Testis (tissue), 3 donors: ENCODE measurements around the gene INPP5K. TPM values are rescaled to one million over a fixed set of nuclear protein-coding genes. Genes with fewer than 3 reads are reported as not detected.

Source experiments
- DNase-seq: peaks from one replicate; pipeline ENCODE4 v3.0.0-alpha.2; 2019
- H3K27ac ChIP-seq, 2 donors: fragments of 200-600 bp; sonication (generic); one replicate each; pipeline ENCODE4 v1.5.1; 2019
- H3K27me3 ChIP-seq: fragments of 200-600 bp; sonication (generic); one replicate; pipeline ENCODE4 v1.5.1; 2019
- H3K36me3 ChIP-seq: fragments of 200-600 bp; sonication (generic); one replicate; pipeline ENCODE4 v1.5.1; 2017; ENCODE audit warnings: low read depth; ENCODE audit errors: missing control alignments
- H3K4me1 ChIP-seq: fragments of 200-600 bp; sonication (generic); one replicate; pipeline ENCODE4 v1.5.1; 2019
- H3K4me3 ChIP-seq, 2 donors: fragments of 200-600 bp; sonication (generic); one replicate each; pipeline ENCODE4 v1.5.1; 2017 to 2019
- H3K9me3 ChIP-seq: fragments of 200-600 bp; sonication (generic); one replicate; pipeline ENCODE4 v1.5.1; 2017
- POLR2A ChIP-seq: fragments of 450-650 bp; IDR thresholded peaks from one replicate; pipeline ENCODE4 v1.6.1; 2017; ENCODE audit warnings: antibody characterized with exemption, mild to moderate bottlenecking, moderate library complexity
- WGBS, 2 donors: methylation state at CpG; one replicate each; pipeline ENCODE4 v1.1.5; 2018; 5-methylcytosine and 5-hydroxymethylcytosine counted together
- intact Hi-C: fragments of 100-400 bp; cut with DNase I; formaldehyde crosslinking; loops from one replicate; pipeline ENCODE4 v1.15.1; 2023; ENCODE audit warnings: low total_unique reads
- polyA plus RNA-seq: library from polyadenylated mRNA; stranded (reverse); fragments of 350-450 nt; fragmentation: Illumina TruSeq; extraction: RNeasy Lipid Tissue Mini Kit (QIAGEN cat#74804); gene quantifications from one replicate; pipeline ENCODE4 v1.2.3, GENCODE V29; 2014; ENCODE audit warnings: low read depth, low replicate concordance; ENCODE audit not compliant: insufficient read depth
- total RNA-seq, 2 donors: library from RNA; depleted of rRNA; stranded (reverse); fragments of >200 nt; gene quantifications; one replicate each; pipeline ENCODE4 v1.2.3, GENCODE V29; 2016
- TF ChIP-seq, protein P1 (sequence below), 3 experiments: fragments of 450-650 bp in 2 of 3; fragments of 200-600 bp in 1 of 3; sonication (generic) in 1 of 3; IDR thresholded peaks; one replicate each; pipeline ENCODE4 v1.5.1; 2016 to 2019; ENCODE audit warnings: antibody characterized with exemption in 3 of 3, mild to moderate bottlenecking in 2 of 3, moderate library complexity in 1 of 3

Gene INPP5K
- total and polyA plus RNA-seq, 3 donors from 2014 or later: 81.2 to 87.8 (median 83.4) TPM

DNA sequence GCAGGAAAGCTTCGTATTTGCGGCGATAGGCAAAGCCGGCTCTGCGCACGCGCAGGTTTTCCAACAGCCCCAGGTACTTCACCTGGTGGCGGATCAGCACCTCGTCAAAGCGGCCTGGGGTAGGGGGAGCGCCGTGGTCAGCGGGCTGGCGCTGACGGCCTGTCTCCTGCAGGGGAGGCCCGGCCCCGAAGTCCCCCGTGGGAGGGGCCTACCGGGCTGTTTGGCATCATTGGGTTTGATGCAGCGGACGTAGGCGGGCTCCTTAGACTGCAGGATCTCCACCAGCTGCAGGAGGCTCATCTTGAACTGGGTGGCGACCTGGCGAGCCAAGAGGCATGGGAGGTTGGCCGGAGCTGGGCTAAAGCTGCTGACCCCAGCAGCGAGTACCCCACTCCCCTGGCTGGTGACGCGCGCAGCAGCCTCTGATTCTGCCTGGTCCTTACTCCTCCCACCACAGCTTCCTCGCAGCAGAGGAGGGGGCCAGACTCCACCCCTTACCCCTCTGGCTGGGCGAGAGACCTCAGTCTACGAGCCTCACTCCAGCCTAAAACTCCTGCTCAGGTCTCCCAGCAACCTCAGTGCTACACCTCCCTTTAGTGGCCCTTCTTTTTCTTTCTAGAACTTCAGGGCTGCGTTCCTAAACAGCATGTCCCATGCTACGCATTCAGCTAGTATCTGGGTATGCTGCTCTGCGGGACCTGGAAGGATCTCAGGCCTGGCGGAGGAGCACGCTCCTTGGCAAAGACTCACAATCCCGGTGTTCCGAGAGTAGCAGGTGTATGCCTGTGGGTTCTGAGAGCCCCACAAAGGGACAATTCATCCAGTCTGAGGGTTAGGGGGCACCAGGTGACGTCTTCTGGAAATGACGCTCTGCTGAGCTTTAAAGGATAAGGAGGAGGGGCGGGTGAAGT is 44.2 kb downstream of the INPP5K start:
- intact Hi-C loops: no loop called here
- no peak for TF ChIP-seq POLR2A
- TF ChIP-seq, protein P1, sequence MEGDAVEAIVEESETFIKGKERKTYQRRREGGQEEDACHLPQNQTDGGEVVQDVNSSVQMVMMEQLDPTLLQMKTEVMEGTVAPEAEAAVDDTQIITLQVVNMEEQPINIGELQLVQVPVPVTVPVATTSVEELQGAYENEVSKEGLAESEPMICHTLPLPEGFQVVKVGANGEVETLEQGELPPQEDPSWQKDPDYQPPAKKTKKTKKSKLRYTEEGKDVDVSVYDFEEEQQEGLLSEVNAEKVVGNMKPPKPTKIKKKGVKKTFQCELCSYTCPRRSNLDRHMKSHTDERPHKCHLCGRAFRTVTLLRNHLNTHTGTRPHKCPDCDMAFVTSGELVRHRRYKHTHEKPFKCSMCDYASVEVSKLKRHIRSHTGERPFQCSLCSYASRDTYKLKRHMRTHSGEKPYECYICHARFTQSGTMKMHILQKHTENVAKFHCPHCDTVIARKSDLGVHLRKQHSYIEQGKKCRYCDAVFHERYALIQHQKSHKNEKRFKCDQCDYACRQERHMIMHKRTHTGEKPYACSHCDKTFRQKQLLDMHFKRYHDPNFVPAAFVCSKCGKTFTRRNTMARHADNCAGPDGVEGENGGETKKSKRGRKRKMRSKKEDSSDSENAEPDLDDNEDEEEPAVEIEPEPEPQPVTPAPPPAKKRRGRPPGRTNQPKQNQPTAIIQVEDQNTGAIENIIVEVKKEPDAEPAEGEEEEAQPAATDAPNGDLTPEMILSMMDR (IDR thresholded peaks at IDR 0.05): no peak
- WGBS, 2 donors: 64 to 75% methylated on average over 26 to 39 of the region's 42 CpGs
- no peak for DNase-seq
- Histone ChIP-seq H3K36me3 (no peaks in the 10 kb centered on the region), H3K27ac (no peak overlapping the region), H3K4me1 (peaks cover 4% of the 10 kb centered on the region), H3K27me3 (no peaks in the 10 kb centered on the region), H3K4me3 (peak overlapping the region in 1 of 2 donors; percentile 18), H3K9me3 (no peaks in the 10 kb centered on the region)

DNA sequence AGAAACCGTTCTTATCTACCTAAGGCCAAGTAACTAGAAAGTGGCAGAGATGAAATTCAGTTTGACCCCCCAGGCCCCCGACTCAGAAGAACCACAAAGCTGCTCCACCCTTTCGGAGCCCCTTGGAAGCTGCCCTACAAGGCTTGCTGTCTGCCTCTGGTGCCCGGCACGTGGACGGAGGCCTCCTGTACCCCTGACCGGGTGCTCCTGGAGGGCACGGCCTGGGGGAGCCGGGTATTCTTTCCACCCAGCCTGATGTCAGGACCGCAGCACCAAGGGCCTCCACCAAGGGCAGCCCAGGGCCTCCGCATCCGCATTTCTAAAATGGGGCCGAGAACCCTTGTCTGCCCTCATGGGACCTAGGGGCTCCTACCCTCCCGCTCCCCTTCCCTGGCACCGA is 44.9 kb downstream of the INPP5K start:
- Histone ChIP-seq H3K9me3 (no peaks in the 10 kb centered on the region), H3K36me3 (no peaks in the 10 kb centered on the region), H3K4me1 (peaks cover 4% of the 10 kb centered on the region), H3K27me3 (no peaks in the 10 kb centered on the region), H3K4me3 (peak overlapping the region in 1 of 2 donors; percentile 18), H3K27ac (no peak overlapping the region)
- TF ChIP-seq POLR2A: no peak
- TF ChIP-seq, protein P1 (IDR thresholded peaks at IDR 0.05): no peak
- intact Hi-C loops: no loop called here
- no peak for DNase-seq
- WGBS, 2 donors: 70 to 81% methylated on average over 13 to 15 of the region's 15 CpGs

DNA sequence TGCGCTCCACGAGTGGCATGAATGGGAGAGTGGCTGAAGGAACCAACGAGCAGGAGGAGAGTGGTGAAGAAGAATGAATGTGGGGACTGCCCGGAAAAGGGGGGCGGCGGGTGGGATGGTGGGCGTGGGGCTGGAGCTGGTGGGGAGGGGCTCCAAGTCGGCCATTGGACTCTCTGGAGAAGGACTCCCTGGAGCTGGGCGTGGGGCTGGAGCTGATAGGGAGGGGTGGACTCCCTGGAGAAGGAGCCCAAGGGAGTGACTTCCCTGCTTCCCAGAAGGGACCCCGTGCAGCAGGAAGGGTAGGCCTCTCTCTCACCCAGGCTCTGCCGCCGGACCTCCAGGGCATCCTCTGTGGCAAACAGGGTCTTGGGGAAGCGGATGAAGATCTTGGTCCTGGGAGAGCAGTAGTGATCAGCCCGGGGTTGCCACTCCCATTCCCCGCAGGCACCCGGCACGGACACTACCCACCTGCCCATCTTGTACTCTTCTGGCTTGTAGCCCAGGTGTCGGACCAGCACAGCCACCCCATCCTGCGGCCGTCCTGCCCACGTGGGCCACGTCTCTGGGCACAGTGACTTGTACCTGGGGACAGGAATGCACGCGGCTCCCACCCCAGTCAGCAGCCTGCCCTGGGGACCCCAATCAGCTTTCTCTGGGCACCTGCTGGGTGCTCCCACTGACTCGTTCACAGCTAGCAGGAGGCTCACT is 45.5 kb downstream of the INPP5K start:
- WGBS, 2 donors: 83 to 86% methylated on average over 13 to 25 of the region's 25 CpGs
- Histone ChIP-seq H3K36me3 (no peaks in the 10 kb centered on the region), H3K27me3 (no peaks in the 10 kb centered on the region), H3K4me1 (peaks cover 4% of the 10 kb centered on the region), H3K4me3 (no peak overlapping the region), H3K9me3 (no peaks in the 10 kb centered on the region), H3K27ac (no peak overlapping the region)
- TF ChIP-seq, protein P1 (IDR thresholded peaks at IDR 0.05): no peak
- no peak for TF ChIP-seq POLR2A
- no peak for DNase-seq
- intact Hi-C loops: no loop called here

DNA sequence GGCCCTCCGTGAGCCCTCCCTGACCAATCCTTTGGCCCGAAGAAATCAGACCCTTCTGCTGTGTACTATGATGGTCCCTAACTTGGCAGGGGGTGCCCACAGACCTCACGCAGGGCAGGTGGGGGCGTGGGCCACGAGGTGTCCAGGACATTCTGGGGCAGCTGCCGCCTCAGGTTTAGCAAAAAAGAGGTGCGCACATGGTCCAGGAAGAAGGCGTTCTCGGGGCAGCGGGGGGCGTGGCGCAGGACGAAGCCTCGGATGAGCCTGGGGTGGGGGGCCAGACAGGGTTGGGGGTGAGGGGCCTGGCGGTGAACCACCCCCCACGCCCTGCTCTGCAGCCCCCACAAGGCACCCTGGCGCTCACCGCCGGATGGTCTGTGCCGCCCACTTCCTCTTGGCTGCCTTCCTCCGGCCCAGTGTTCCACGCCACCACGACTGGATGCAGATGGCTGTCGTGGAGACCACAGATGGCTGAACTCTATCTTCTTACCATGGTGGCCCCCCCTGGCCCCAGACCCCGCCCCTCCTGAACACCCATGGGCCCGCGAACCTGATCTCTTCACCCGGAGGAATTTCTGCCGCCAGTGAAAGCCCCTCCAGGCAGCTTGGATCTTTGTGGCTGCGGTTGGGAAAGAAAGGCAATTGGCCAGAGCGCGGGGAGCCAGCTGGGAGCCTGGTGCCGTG is 46.2 kb downstream of the INPP5K start:
- Histone ChIP-seq H3K27me3 (no peaks in the 10 kb centered on the region), H3K4me3 (no peak overlapping the region), H3K27ac (no peak overlapping the region), H3K9me3 (no peaks in the 10 kb centered on the region), H3K4me1 (peaks cover 4% of the 10 kb centered on the region), H3K36me3 (no peaks in the 10 kb centered on the region)
- no peak for DNase-seq
- intact Hi-C loops: no loop called here
- TF ChIP-seq POLR2A: no peak
- TF ChIP-seq, protein P1 (IDR thresholded peaks at IDR 0.05): no peak
- WGBS, 2 donors: 72 to 79% methylated on average over 28 to 31 of the region's 33 CpGs
